HK-2 (cell line): ENCODE measurements around the gene BOC.
A peak's percentile ranks its signal among the peaks of the same experiment; 100 is the strongest.

Experiments used
- DNase-seq: peaks from one replicate; pipeline ENCODE4 v3.0.0-alpha.2; 2018; ENCODE audit not compliant: unreplicated experiment

The BOC gene

DNA sequence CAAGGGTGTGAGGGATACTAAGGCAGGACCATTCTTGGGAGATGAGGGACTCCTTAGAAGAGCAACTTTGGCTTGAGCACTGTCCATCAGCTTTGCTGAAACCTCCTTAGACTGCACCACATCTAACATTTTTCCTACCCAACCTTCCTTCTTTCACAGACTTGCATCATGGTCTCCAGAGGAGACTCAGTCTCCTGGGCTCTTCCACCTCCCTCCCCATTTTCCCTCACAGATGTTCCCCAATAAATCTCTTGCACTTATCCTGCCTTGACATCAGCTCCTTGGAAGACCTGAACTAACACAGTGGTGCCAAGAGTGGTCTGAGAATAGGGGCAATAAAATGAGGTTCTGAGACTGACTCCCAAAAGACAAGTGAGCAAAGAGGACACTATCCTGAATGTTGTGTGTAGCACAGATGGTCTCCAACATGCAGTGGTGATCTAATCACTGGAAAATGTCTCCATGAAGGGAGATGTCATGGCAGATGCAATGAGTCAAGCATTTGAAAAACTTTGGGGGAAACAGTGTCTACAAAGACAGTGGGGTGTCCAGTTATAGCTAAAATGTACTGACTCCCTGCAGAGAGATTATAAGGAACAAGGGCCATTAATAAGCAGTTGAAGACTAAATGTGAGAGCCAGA, 26.0 kb upstream of the BOC start:
- DNase-seq, result no peak

DNA sequence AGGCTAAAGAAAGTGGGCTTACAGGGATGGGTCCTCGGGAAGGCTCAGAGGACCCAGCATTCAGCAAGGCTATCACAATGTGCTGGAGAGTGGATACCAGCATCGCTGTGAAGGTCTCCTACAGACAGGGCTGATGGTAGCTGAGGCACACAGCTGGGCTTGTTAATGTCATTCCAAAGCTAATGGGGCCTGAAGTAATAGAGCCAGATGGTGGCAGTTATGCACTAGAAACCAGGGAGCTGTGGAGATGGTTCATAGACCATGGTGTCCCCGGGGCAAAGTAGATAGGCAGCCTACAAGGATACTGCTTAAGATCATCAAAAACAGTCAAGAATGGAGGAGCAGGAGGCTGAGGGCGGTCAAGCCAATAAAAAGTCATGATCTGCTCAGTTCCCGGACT, 24.8 kb upstream of the BOC start:
- DNase-seq, result no peak

- no peak for DNase-seq
Measured at GRCh38 chr3:113193288-113193687, 18.1 kb upstream of the BOC start.

- DNase-seq, result no peak
Measured at GRCh38 chr3:113193719-113194118, 17.6 kb upstream of the BOC start.

DNA sequence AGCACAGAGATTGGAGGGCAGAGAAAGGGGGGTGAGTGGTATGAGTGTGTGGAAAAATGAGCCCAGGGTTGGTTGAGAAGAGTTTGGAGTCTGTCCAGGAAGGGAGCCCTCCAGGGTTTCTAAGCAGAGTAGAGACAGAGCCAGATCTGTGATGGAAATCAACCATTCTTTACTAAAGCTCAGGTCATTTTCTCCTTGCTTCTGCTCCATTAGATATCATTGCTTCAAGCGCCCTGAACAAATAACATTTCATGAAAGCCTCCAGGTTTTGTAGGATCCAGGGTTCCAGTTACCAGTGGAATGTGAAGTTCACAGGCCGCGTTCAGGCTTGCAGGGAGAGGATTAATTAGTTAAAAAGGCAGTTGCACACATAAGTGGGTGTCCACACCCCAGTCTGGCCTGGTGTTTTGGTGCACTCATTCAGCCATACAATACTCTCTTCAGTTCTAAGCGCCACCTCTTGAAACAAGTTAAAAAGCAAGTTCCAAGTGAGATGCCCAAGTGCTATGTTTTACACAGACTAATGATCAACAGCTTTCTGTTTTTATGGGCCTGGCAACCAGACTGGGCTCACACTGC, 16.4 kb upstream of the BOC start:
- no peak for DNase-seq

- DNase-seq, result no peak
Measured at GRCh38 chr3:113200351-113200750, 11.0 kb upstream of the BOC start.

DNA sequence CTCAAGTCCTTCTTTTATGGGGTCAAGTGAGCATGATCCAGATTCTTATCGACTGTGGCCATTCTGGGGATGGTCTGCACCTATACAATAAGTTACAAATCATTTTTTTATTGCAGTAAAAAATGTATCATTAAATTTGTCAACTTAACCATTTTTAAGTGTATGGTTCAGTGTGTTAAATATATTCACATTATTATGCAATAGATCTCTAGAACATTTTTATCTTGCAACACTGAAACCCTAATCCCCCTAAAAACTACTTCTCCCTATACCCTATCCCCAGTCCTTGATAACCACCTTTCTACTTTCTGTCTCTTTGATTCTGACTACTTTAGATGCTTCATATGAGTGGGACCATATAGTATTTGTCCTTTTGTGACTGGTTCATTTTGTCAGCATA, 10.4 kb upstream of the BOC start:
- DNase-seq, result no peak

- no peak for DNase-seq
Measured at GRCh38 chr3:113204371-113204770, 7.0 kb upstream of the BOC start.

- no peak for DNase-seq
Measured at GRCh38 chr3:113205481-113205880, 5.9 kb upstream of the BOC start.

GRCh38 chr3:113210604-113211329, 590 bp upstream of the BOC start:
- DNase-seq, result no peak

- DNase-seq, result peak; percentile 35
Measured at GRCh38 chr3:113212150-113212843, 940 bp downstream of the BOC start.

GRCh38 chr3:113212844-113213375, 1.6 kb downstream of the BOC start:
- no peak for DNase-seq

DNA sequence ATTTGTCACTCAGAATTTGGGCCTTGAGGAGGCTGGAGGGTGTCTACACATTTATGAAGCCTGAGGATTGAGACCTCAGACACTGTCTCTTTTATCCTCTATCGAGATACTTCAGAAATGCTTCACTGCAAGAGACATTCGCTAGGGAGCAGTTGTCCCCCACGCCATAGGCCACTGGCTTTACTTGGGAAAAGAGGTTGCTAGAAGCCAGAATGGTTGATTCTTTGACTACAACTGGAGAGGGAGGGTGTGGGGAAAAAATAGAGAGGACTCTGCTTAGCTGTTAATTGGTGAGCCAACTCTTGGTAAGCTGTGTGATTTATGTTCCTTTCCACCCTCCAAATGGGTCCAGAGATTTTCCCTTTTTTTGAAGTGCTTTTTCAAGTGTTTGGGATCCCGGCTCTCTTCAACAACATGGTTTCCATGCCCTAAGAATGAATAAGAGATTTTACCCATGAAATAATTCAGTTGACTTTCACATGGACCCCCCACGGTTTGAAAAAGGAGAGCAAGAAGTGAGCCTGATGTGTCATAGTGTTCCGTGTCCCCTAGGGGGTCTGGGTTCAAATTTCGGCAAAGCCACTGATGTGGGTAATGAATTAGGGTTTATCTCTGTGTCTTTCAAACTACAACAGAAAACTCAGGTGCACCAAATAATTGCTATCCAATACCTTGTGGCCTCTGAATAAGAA, 2.7 kb downstream of the BOC start:
- DNase-seq, result no peak

- DNase-seq, result no peak
Measured at GRCh38 chr3:113214917-113215595, 3.7 kb downstream of the BOC start.

GRCh38 chr3:113216393-113216792, 5.0 kb downstream of the BOC start:
- DNase-seq, result no peak

DNA sequence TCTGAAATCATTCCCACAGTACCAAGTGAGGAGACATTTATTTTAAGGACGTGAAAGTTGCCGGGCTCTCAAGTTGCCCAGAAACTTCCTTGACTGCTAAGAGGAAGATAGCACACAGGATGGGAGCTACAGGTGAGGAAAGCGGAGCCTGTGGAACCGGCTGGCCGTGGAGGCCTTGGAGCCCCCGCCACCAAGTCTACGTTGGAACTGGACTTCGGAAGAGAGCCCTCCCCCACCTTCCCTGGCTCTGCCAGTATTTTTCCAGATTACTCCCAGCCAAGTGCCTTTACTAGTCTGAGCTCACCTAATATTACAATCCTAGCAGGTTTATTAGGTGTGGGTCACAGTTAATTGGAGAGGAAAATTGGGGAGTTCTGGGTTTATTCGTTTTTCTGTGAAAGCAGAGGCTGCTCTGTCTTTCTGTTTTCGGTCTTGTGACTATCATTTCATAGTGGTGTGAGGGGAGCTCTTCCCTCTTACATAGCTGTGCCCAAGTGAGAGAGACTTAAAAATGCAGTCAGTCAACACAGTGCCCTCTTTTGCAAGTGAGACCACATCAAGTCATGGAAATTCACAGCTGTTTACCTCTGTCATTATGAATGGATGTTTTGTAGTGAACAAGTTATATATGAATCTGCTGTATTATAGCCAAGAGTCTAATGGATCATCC, 6.8 kb downstream of the BOC start:
- no peak for DNase-seq

DNA sequence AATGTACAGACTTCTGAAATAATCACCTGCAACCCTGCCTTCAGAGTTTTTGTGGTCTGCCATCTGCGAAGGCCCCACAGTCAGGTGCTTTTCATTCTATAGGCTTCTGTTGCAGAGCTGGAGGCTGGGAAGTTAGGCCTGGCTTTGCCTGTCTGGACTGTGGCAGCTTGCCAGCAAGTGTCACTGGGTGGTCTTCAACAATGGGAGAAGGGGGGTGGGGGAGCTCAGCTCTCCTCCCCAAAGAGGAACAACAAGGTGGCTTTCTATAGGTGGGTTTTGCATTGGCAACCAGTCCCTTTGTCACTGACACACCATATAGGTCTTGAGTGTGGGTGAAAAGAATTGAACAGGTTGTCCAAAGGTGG, 7.3 kb downstream of the BOC start:
- no peak for DNase-seq

DNA sequence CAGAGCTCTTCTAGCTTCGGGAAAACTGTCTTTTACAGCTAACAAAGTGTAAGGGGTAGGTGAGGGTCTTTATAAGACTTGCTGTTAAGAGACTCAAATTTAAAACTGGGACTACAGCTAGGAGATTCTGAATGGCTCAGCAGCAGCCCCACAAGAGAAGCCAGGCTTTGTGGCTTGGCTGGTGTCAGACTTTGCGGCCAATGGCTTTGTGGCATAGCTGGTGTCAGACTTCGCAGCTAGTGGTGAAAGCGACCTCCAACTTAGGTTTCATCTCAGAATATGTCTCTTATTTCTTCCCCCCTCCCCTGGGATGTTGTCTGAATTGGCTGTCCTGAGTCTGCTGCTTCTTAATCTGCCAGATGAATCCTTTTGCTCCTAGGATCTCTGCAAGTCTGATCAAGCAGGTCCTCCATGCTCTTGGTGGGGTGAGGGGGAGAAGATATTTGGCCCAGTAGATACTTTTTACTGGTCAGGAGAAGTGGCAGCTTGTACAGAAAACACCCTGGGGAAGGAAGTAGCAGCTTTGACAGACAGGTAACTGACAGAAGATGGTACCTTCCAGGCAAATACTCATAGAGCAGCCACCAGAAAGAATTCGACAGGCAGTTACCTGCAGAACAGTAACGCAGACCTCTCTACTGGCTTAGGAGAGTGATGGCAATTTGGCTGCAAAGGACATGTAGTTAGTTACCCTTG, 8.4 kb downstream of the BOC start:
- DNase-seq, result no peak

DNA sequence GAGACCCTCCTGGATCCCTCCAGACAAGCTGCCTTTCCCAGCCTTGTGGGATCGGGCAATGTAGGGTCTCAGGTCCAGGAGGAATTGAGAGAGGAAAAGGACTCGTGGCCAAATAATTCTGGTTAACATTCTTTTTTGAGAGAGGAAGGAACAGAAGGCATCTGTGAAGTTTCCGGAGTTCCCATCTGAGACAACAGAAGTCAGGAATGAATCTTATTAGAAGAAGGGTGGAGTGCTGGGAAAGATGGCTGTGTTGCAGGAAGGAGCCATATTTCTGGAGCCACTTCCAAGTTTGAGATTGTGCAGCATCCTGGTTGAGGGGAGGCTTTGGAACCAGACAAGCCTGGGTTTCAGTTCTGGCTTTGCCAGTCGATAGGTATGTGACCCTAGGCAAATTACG, 9.4 kb downstream of the BOC start:
- DNase-seq, result no peak

DNA sequence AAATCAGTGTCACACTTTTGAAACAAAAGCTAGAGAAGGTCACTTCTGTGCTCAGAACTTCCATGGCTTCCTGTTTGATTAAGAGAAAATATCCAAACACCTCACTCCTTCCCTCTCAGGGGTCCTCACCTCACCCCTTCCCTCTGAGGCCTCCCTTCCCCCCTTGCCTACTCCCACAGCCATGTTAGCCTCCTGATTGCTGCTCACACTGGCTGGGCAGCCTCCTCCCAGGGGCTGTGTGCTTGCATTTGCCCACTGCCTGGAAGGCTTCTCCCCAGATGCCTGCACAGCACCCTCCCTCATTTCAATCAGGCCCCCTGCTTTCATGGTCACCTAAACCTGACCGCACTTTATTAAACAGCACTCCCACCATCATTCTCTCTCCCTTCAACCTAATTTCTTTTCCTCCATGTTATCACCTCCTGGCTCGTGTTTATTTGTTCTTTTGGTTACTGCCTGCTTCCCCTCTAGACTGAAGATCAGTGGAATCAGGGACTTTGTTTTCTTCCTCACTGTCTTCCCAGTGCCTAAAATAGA, 10.4 kb downstream of the BOC start:
- no peak for DNase-seq
